WTC11 (cell line): Measurements from ENCODE around the gene IL24.

Source experiments
- CREM ChIP-seq: sonication (generic); formaldehyde crosslinking; IDR thresholded peaks from 2 replicates; pipeline ENCODE4 v1.8.1; 2022; ENCODE audit warnings: mild to moderate bottlenecking, missing genetic modification reagents, moderate library complexity
- PRDM15 ChIP-seq: sonication (generic); formaldehyde crosslinking; IDR thresholded peaks from 2 replicates; pipeline ENCODE4 v1.8.0; 2022; ENCODE audit warnings: missing genetic modification reagents
- TP53 ChIP-seq: sonication (generic); formaldehyde crosslinking; IDR thresholded peaks from 2 replicates; pipeline ENCODE4 v1.8.1; 2023; ENCODE audit warnings: mild to moderate bottlenecking, missing genetic modification reagents
- ZBTB43 ChIP-seq: sonication (generic); formaldehyde crosslinking; IDR thresholded peaks from 2 replicates; pipeline ENCODE4 v1.8.1; 2023; ENCODE audit warnings: mild to moderate bottlenecking, missing genetic modification reagents
- TF ChIP-seq, protein P1 (sequence below): sonication (generic); formaldehyde crosslinking; IDR thresholded peaks from 2 replicates; pipeline ENCODE4 v1.8.0; 2022; ENCODE audit warnings: mild to moderate bottlenecking, missing genetic modification reagents
- TF ChIP-seq, protein P2 (sequence below): fragments of 200-600 bp; IDR thresholded peaks from 2 replicates; pipeline ENCODE4 v1.8.0; 2022; ENCODE audit warnings: antibody characterized with exemption

DNA sequence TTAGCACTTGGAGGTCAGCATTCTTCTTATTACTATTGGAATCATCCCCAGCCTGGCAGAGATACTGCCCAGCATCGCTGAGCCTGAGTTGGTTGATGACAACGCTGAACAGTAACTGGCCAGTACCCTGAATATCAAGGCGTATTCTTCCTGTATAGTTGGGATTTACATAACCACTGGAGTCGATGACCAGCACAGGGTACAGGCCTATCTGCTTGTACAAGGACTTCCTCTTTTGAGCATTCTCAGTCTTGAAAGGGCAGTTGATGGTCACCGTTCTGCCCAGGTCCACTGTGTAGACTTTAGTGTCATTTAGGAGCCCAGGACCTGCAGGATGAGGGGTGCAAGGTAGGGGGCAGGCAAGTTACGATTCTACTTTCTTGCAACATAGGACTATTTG, 40.2 kb downstream of the IL24 start:
- no peak for TF ChIP-seq TP53
- TF ChIP-seq, protein P1, sequence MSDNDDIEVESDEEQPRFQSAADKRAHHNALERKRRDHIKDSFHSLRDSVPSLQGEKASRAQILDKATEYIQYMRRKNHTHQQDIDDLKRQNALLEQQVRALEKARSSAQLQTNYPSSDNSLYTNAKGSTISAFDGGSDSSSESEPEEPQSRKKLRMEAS (CRISPR knock-in tag) = no peak
- TF ChIP-seq ZBTB43 (CRISPR knock-in tag) = no peak
- TF ChIP-seq, protein P2, sequence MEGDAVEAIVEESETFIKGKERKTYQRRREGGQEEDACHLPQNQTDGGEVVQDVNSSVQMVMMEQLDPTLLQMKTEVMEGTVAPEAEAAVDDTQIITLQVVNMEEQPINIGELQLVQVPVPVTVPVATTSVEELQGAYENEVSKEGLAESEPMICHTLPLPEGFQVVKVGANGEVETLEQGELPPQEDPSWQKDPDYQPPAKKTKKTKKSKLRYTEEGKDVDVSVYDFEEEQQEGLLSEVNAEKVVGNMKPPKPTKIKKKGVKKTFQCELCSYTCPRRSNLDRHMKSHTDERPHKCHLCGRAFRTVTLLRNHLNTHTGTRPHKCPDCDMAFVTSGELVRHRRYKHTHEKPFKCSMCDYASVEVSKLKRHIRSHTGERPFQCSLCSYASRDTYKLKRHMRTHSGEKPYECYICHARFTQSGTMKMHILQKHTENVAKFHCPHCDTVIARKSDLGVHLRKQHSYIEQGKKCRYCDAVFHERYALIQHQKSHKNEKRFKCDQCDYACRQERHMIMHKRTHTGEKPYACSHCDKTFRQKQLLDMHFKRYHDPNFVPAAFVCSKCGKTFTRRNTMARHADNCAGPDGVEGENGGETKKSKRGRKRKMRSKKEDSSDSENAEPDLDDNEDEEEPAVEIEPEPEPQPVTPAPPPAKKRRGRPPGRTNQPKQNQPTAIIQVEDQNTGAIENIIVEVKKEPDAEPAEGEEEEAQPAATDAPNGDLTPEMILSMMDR = no peak
- TF ChIP-seq PRDM15 = no peak
- TF ChIP-seq CREM = no peak
